Activated CD8-positive, alpha-beta memory T cell treated with anti-CD3 and anti-CD28 coated beads for 4 hours (primary cell): ENCODE measurements around the gene NTSR1.

Source experiments
- DNase-seq, 2 donors: peaks; one replicate each; pipeline ENCODE4 v3.0.0-alpha.2; 2020; ENCODE audit warnings: low read depth in 2 of 2

The NTSR1 gene

GRCh38 chr20:62786157-62786556, 77.5 kb downstream of the NTSR1 start:
- DNase-seq = no peak

- no peak for DNase-seq
Measured at GRCh38 chr20:62787321-62787720, 78.7 kb downstream of the NTSR1 start.

DNA sequence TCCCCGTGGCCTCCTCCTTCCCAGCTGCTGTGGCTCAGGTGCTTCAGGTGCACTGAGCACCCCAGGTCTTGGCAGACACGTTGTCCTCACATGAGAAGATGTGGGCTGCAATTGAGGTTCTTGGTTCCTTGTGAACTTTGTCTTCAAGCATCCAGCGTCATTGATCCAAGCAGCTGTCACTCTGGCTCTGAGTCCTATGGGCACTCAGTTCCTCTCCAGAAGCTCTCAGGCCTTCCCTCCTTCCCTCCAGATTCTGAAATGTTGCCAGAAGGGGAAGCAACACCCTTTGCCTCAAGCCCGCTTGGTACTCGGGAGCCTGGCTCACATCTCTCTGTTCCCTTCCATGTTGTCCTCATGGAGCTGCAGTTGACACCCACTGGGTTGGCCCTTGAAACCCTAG, 79.2 kb downstream of the NTSR1 start:
- no peak for DNase-seq

- DNase-seq = no peak
Measured at GRCh38 chr20:62788607-62789006, 80.0 kb downstream of the NTSR1 start.

DNA sequence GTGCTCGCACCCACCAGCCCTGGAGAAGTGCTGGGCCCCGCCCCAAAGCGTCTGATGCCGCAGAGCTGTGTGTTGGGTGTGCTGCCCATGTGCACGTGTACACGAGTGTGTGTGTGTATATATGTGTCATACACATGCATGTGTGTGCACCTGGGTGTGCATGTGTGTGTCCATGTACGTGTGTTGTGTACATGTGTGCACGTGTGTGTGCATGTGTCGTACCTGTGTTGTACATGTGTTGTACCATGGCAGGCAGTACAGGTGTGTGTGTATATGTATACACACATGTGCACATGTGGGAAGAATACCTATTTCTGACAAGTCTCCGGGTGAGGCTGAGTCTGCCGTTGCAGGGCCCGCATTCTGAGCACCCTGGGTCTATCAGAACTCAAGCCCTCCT, 81.4 kb downstream of the NTSR1 start:
- no peak for DNase-seq

GRCh38 chr20:62791301-62792181, 82.9 kb downstream of the NTSR1 start:
- peak; percentile 47 to 59 for DNase-seq

DNA sequence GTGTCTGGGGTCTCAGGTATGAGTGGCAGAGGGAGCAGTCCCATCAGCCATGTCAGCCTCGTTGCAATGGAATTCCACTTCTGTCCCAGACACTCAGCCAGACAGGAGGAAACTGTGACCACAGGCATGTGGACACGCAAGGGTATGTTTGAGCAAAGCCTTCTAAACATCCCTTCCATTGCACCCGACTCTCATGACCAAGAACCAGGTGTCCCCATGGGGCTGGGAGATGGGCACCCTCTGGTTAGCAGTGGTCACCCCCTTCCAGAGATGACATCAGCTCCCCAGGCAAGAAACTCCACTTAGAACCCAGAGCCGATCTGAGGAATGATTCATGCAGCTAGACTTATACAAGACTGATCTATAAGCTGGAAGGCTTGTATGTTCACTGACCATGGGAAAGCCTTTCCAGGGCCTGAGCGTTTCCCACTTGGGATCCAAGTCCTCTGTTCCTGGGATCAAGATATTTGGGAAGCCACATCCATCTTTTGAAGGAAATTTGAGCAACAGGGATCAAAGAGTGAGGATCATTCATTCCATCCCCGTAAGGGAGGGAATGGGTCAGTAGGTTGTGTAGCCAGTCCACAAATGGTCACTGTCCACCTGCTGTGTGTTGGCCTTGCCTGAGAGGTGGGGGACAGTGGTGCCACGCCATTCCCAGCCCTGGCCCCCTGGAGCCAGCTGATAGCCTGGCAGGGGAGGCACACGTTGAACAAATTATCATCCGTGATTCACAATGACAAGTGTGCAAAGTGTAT, 83.7 kb downstream of the NTSR1 start:
- no peak for DNase-seq

- DNase-seq = no peak
Measured at GRCh38 chr20:62792940-62793756, 84.5 kb downstream of the NTSR1 start.

DNA sequence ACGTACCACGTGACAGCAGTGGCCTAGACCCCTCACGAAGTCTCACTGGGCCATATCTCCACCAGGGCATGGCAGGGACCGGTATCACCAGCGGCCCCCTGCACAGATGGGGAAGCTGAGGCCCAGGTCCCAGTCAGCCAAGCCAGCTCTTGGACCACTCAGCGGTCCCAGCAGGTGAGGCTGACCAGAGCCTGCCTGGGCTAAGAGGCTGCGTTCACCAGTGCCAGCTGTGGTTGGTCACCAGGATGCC, 85.0 kb downstream of the NTSR1 start:
- DNase-seq = no peak

GRCh38 chr20:62794007-62794724, 85.5 kb downstream of the NTSR1 start:
- peak; percentile 84 to 85 for DNase-seq

- peak; percentile 49 to 50 for DNase-seq
Measured at GRCh38 chr20:62795023-62795761, 86.6 kb downstream of the NTSR1 start.

DNA sequence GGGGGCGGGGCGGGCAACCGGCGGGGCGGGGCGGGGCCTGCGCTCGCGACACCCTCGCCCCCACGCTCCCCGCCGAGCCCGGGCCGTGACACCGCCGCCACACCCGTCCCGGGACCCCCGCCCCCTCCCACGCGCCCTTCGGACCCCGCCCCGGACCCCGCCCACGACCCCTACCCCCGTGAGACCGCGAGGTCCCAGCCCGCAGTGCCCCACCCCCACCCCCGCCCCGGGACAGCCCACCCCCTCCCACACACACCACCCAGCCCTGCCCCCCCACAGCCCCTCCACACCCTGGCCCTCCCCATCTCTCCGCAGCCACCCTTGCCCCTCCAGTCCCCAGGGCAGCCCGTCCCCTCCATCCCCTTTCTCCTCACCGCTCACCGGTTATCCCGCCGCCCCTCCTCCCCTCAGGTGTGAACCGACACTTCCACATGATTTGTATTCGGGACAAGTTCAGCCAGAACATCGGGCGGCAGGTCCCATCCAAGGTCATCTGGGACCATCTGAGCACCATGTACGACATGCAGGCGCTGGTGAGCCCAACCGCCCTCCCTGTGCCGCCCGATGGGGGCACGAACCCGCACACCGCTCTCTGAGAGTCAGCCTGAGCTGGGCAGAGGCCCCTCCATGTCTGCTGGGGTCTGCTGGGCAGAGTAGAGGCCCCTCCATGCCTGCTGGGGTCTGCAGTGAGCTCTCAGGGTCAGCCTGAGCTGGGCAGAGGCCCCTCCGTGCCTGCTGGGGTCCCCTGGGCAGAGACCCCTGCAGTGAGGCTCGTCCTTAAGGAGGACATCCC, 88.3 kb downstream of the NTSR1 start:
- no peak for DNase-seq

GRCh38 chr20:62797671-62798532, 89.3 kb downstream of the NTSR1 start:
- DNase-seq = no peak

- DNase-seq = no peak
Measured at GRCh38 chr20:62799036-62799435, 90.4 kb downstream of the NTSR1 start.

DNA sequence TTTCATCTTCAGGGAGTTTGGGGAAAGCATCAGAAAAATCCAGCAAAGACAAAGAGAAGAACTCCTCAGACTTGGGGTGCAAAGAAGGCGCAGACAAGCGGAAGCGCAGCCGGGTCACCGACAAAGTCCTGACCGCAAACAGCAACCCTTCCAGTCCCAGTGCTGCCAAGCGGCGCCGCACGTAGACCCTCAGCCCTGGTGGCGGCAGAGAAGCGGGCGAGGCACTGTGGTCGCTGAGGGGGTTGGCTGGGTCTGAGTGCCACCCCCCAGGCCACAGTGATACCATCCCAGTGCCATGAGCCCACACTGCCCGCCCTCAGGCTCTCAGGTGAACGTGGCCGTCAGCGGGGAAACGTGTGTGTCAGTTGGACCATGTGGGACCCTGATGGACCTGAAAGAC, 90.8 kb downstream of the NTSR1 start:
- no peak for DNase-seq

DNA sequence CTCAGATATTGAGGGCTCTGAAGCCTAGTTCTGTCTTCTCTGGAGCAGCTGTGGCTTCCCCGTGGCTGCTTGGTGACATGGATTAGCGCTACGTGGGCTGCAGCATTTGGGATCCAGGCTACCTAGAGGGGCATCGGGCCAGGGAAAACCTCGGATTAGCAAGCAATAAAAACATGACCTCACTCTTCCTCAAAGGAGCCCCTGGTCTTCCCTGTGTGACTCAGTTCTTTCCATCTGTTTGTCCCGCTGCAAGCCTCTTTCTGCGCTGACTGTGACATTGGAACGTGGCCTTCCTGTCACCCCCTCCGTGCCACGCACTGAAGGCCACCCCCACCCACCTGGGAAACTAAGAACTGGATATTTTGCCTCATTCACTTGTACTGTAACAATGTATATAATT, 91.2 kb downstream of the NTSR1 start:
- no peak for DNase-seq

DNA sequence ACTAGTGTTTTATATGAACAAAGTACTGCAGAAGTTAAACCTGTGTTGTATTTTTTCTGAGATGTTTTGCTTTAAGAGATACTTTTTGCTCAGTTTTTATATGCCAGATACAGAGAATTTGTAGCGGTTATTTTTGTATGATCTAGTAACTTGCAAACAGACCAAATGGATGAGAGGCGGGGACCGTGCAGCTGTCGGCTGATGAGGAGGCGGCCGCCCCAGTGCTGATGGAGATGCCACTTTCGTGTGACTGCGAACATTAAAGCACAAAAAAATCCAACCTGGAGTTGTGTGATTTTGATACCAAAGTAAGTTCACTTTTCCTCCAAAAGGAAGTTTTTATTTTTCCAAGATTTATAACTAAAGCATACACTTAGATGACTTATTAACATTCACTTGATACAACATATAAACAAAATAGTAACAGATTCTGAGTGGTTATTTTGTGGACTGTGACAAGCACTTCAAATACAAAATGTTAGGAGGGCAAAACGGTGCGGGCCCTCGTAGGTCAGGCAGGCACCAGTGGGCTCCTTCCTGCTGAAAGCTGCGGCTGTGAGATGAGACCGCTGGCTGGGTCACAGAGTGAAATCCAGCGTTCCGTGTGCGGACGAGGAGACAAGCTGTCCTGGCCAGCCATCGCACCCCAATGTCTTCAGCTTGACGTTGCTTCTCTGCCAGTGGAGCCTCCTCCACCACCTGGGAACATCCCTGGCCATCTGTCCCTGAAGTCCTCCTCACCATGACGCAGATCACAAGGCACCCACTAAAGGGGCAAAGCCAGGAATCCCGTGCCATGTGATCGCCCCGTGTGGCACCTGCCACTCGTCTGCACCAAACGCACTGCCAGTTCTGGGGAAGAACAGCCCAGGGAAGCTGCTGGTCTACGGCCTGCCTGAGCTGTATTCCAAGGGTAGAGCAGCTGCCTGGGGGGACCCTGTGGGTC, 92.0 kb downstream of the NTSR1 start:
- DNase-seq = no peak
